Caki2 (cell line): Measurements from ENCODE around the gene ERI2. TPM values are rescaled to one million over a fixed set of nuclear protein-coding genes. Genes with fewer than 3 reads are reported as not detected.
A peak's percentile ranks its signal among the peaks of the same experiment; 100 is the strongest.

ENCODE experiments used
- DNase-seq: peaks from one replicate; pipeline ENCODE4 v3.0.0-alpha.2; 2015; ENCODE audit warnings: low read depth
- in situ Hi-C: cut with HindIII; loops from 2 replicates; pipeline ENCODE4 v1.10.0; 2016; ENCODE audit warnings: low sequenced_read_pairs, low pct_unique_long_range_greater_than_20kb, mixed read lengths
- total RNA-seq: library from RNA; depleted of rRNA; stranded (reverse); fragments of >200 nt; shearing (Covaris generic); gene quantifications from 2 replicates; pipeline ENCODE4 v1.2.3, GENCODE V29; 2014; ENCODE audit warnings: low replicate concordance; rRNA removed

The ERI2 gene
- total RNA-seq, 1 experiment from 2014 or later: 11.6 TPM

- in situ Hi-C loops: no loop called here
- DNase-seq: peak; percentile 63
Measured at GRCh38 chr16:20747030-20747816, 59.0 kb downstream of the ERI2 start.

- DNase-seq: no peak
- in situ Hi-C loops: no loop called here
Measured at GRCh38 chr16:20746461-20746860, 59.8 kb downstream of the ERI2 start.

Other genes starting within 250 kb of the ERI2 start
- gene ACSM2B, start 230.1 kb downstream of the ERI2 start, total RNA-seq: not detected in 2 replicates
- 1.0 and 3.7 TPM in 2 replicates for gene ACSM1, start 108.8 kb downstream of the ERI2 start, total RNA-seq
- 26.5 and 54.0 TPM in 2 replicates for gene THUMPD1, start 64.7 kb downstream of the ERI2 start, total RNA-seq
- gene ACSM3, start 42.5 kb downstream of the ERI2 start, total RNA-seq: 47.2 and 48.5 TPM in 2 replicates
- gene REXO5, start 55 bp upstream of the ERI2 start, total RNA-seq: 10.8 and 21.3 TPM in 2 replicates
- 5.1 and 9.8 TPM in 2 replicates for gene DCUN1D3, start 93.9 kb upstream of the ERI2 start, total RNA-seq
- gene LYRM1, start 94.3 kb upstream of the ERI2 start, total RNA-seq: 35.6 and 52.1 TPM in 2 replicates